C4-2B (cell line): ENCODE results near the gene CACNB4.

Source experiments
- H3K27ac ChIP-seq: fragments of 450-650 bp; 2 replicates; pipeline ENCODE4 v1.5.1; 2017
- CTCF ChIP-seq: fragments of 450-650 bp; conservative IDR thresholded peaks from 2 replicates; pipeline ENCODE4 v1.5.1; 2017; ENCODE audit warnings: mild to moderate bottlenecking
- ZFX ChIP-seq: fragments of 450-650 bp; IDR thresholded peaks from 2 replicates; pipeline ENCODE4 v1.6.1; 2017

Gene CACNB4

GRCh38 chr2:152098496-152099366, at the start of gene CACNB4:
TSS of gene CACNB4 (minus strand) at chr2:152099044.
- no peak within 1 kb of the TSS; the same call in 1 of the 2 replicates for H3K27ac ChIP-seq
- TF ChIP-seq ZFX = no peak
- TF ChIP-seq CTCF = no peak

- TF ChIP-seq CTCF (no peak), ZFX (no peak)
- no peak overlapping the region for H3K27ac ChIP-seq
Measured at GRCh38 chr2:152134488-152135280, 35.8 kb upstream of the CACNB4 start.

GRCh38 chr2:152132306-152132705, 33.5 kb upstream of the CACNB4 start:
- H3K27ac ChIP-seq = no peak overlapping the region
- TF ChIP-seq ZFX (no peak), CTCF (no peak)

- TF ChIP-seq CTCF (no peak), ZFX (no peak)
- H3K27ac ChIP-seq = no peak overlapping the region
Measured at GRCh38 chr2:152127628-152128027, 28.8 kb upstream of the CACNB4 start.

- TF ChIP-seq ZFX (no peak), CTCF (no peak)
- no peak overlapping the region for H3K27ac ChIP-seq
Measured at GRCh38 chr2:152126664-152127063, 27.8 kb upstream of the CACNB4 start.

- no peak for TF ChIP-seq ZFX
- no peak for TF ChIP-seq CTCF
- no peak overlapping the region for H3K27ac ChIP-seq
Measured at GRCh38 chr2:152122161-152122560, 23.3 kb upstream of the CACNB4 start.

- TF ChIP-seq CTCF (no peak), ZFX (no peak)
- H3K27ac ChIP-seq = no peak overlapping the region
Measured at GRCh38 chr2:152120430-152120829, 21.6 kb upstream of the CACNB4 start.
